ENCODE results near the gene PRPF8. TPM values are rescaled to one million over a fixed set of nuclear protein-coding genes. Genes with fewer than 3 reads are reported as not detected.

PRPF8 gene
- total RNA-seq, 1 donor from 2014 or later, result 247 TPM

DNA sequence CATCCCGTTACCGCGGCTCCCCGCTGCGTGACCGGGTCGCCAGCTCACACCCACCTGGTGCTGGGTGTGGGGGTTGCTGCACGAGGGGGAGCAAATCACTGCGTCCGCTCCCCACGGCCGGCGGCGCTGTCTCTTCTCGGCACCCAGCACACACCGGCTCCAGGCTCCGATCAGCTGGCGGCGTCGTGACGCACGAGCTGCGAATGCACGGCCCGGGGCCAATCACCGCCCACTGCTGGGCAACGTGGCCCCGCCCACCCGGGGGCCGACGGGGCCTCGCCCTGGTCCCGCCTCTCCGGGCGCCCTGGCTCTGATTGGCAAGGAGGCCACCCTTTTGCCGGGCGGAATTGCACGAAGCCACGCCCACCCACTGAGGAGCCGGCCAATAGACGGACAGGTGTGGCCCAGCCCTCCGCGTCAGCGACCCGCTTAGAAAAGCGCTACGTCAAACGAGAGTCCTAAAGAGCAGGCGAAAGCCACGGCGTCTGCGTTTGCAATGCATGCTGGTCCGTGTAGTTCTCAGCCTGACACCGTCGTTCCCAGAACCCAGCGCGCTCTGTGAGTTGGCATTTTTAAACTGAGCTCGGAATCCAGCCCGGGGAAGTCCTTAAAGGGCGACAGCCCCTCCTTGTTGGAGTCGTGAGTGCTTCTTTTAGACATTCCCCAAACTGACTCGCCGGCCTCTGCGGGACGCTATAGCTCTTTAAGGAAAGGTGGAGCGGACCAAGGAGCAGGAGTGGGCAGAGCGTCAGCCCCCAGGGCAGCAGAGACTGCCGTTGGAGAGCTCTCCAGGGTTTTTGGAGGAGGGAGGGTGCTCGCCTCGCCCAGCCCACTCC is 31.6 kb upstream of the PRPF8 start:
- Histone ChIP-seq H3K27me3 (no peaks in the 10 kb centered on the region), H3K36me3 (peaks cover 0 to 5% of the 10 kb centered on the region in 2 donors), H3K4me3 (peak overlapping the region; percentile 97 to 100), H3K4me1 (peaks cover 46% of the 10 kb centered on the region), H3K27ac (peak overlapping the region; percentile 100), H3K9me3 (no peaks in the 10 kb centered on the region)
- intact Hi-C loops (cut with DNase I), result loop anchor here (2.0 to 10.0 kb wide), 2 partner anchors 67 to 141 kb away; no protein-coding TSS in a partner anchor
- peak; percentile 100 for DNase-seq (ENCODE audit: extremely low spot score in 2 of 2)
- TF ChIP-seq POLR2AphosphoS5 (IDR thresholded peaks at IDR 0.05; ENCODE audit: insufficient read depth in 1 of 2, low read depth in 1 of 2), result peak; percentile 98 to 99
- TF ChIP-seq POLR2A (IDR thresholded peaks at IDR 0.05), result peak in 1 of 2 donors; percentile 99
- TF ChIP-seq, protein P1, sequence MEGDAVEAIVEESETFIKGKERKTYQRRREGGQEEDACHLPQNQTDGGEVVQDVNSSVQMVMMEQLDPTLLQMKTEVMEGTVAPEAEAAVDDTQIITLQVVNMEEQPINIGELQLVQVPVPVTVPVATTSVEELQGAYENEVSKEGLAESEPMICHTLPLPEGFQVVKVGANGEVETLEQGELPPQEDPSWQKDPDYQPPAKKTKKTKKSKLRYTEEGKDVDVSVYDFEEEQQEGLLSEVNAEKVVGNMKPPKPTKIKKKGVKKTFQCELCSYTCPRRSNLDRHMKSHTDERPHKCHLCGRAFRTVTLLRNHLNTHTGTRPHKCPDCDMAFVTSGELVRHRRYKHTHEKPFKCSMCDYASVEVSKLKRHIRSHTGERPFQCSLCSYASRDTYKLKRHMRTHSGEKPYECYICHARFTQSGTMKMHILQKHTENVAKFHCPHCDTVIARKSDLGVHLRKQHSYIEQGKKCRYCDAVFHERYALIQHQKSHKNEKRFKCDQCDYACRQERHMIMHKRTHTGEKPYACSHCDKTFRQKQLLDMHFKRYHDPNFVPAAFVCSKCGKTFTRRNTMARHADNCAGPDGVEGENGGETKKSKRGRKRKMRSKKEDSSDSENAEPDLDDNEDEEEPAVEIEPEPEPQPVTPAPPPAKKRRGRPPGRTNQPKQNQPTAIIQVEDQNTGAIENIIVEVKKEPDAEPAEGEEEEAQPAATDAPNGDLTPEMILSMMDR (IDR thresholded peaks at IDR 0.05), result no peak

DNA sequence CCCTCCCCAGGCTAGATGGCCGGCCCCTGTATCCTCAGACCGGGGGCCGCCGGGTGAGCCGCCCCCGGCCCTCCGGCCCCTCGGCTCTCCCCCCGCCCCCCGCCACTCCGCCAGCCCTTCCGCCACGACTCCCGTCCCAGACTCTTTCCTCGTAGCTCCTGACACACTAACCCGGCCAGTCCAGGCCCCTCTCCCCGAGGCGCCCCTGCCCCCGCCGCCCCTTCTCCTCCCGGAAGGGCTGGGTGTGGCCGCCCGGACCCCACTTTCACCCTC is 31.1 kb upstream of the PRPF8 start:
- TF ChIP-seq POLR2AphosphoS5 (IDR thresholded peaks at IDR 0.05; ENCODE audit: insufficient read depth in 1 of 2, low read depth in 1 of 2) (no peak), POLR2A (IDR thresholded peaks at IDR 0.05) (no peak)
- TF ChIP-seq, protein P1 (IDR thresholded peaks at IDR 0.05), result no peak
- peak overlapping the region; percentile 100 for H3K27ac ChIP-seq
- H3K27me3 ChIP-seq, result no peaks in the 10 kb centered on the region
- intact Hi-C loops (cut with DNase I), result loop anchor here (2.0 to 10.0 kb wide), 3 partner anchors 47 to 141 kb away; no protein-coding TSS in a partner anchor
- H3K9me3 ChIP-seq, result no peaks in the 10 kb centered on the region
- peak overlapping the region; percentile 97 to 100 for H3K4me3 ChIP-seq
- DNase-seq (ENCODE audit: extremely low spot score in 2 of 2), result peak in 1 of 2 donors; percentile 87
- peaks cover 0 to 5% of the 10 kb centered on the region in 2 donors for H3K36me3 ChIP-seq
- peaks cover 45% of the 10 kb centered on the region for H3K4me1 ChIP-seq

DNA sequence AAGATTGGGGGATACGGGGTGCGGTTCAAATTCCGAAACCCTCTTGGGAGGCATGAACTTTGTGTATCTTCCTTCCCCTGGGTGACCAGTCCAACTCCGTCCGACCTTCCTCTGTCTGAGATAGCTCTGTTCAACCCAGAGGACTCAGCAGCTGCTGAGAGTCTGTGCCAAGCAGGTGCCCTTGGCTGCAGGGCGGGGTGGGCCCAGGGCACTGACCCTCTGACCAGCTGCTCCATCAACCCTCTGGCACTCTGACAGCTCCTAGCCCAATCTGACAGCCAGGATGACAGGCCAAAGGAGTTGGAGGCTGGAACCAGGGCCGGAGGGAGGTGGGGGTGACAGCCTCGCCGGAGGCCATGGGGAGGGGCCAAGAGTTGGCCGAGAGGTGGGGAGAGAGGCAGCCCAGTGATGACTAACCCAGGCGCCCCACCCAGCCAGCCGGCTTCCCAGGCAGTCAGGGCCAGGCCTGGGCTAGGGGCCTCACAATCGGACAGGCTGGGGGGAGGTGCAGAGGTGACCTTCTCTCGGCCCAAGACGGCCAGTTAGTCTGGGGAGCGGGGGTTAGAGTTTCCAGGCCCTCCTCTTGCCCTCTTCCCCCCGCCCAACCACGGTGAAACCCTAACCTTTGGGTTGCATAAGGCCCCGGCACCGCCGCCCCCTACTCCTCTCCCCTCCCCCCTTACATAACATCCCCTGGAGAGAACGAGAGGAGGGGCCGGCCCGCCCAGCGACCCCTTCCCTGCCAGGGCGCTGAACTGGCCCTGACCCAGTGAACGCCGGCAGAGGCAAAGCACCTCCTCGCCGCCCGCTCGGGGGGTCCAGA is 30.5 kb upstream of the PRPF8 start:
- peak overlapping the region; percentile 100 for H3K27ac ChIP-seq
- peak; percentile 97 to 99 for DNase-seq (ENCODE audit: extremely low spot score in 2 of 2)
- no peaks in the 10 kb centered on the region for H3K27me3 ChIP-seq
- TF ChIP-seq POLR2A (IDR thresholded peaks at IDR 0.05) (peak in 1 of 2 donors; percentile 54), POLR2AphosphoS5 (IDR thresholded peaks at IDR 0.05; ENCODE audit: insufficient read depth in 1 of 2, low read depth in 1 of 2) (peak in 1 of 2 donors; percentile 92)
- TF ChIP-seq, protein P1 (IDR thresholded peaks at IDR 0.05), result no peak
- peaks cover 0 to 5% of the 10 kb centered on the region in 2 donors for H3K36me3 ChIP-seq
- intact Hi-C loops (cut with DNase I), result loop anchor here (2.0 to 10.0 kb wide), 2 partner anchors 46 to 140 kb away; no protein-coding TSS in a partner anchor
- H3K9me3 ChIP-seq, result no peaks in the 10 kb centered on the region
- peaks cover 46% of the 10 kb centered on the region for H3K4me1 ChIP-seq
- H3K4me3 ChIP-seq, result peak overlapping the region; percentile 97 to 100

DNA sequence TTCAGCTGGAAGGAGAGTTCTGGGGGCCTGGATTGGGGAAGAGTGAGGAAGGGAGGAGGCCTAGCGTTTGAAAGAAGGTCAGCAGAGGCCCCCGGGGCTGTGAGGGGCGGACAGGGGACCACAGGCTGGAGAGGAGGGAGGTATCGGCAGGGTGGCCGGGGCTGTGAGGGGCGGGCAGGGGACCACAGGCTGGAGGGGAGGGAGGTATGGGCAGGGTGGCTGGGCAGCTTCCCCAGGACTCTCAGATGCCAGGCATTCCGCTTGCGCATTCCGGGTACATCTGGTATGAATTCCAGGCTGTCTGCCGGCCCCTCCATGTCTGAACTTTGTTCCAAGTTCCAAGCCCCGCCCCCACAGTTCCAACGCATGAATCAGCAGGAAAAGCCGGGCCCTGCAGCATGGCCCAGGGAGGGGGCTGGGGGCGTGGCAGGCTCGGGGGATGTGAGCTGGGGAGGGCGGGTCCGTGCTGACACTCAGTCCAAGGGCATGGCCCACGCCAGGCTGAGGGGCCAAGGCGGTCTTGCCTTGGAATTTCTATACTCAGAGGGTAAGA is 29.8 kb upstream of the PRPF8 start:
- peak overlapping the region; percentile 100 for H3K27ac ChIP-seq
- peak in 1 of 2 donors; percentile 26 for TF ChIP-seq POLR2A (IDR thresholded peaks at IDR 0.05)
- TF ChIP-seq, protein P1 (IDR thresholded peaks at IDR 0.05), result no peak
- TF ChIP-seq POLR2AphosphoS5 (IDR thresholded peaks at IDR 0.05; ENCODE audit: insufficient read depth in 1 of 2, low read depth in 1 of 2), result peak in 1 of 2 donors; percentile 77
- H3K4me3 ChIP-seq, result peak overlapping the region; percentile 97 to 100
- no peaks in the 10 kb centered on the region for H3K27me3 ChIP-seq
- no peaks in the 10 kb centered on the region for H3K9me3 ChIP-seq
- intact Hi-C loops (cut with DNase I), result loop anchor here (2.0 to 10.0 kb wide), 2 partner anchors 46 to 140 kb away; no protein-coding TSS in a partner anchor
- peaks cover 0 to 5% of the 10 kb centered on the region in 2 donors for H3K36me3 ChIP-seq
- peak in 1 of 2 donors; percentile 96 for DNase-seq (ENCODE audit: extremely low spot score in 2 of 2)
- peaks cover 50% of the 10 kb centered on the region for H3K4me1 ChIP-seq
